GM10248 (cell line): ENCODE data around the gene MAD1L1.

Experiments
- CTCF ChIA-PET: fragments of 300-600 bp; sonication (Branson Sonifier 250); formaldehyde crosslinking; extraction: SDS; loops from one replicate; lab custom pipeline; 2021; ENCODE audit warnings: antibody characterized with exemption; lab: Yijun Ruan, JAX
- POLR2A ChIA-PET: fragments of 350-650 bp; sonication (Branson Sonifier 250); formaldehyde crosslinking; extraction: SDS; loops from one replicate; lab custom pipeline; 2020; ENCODE audit warnings: antibody characterized with exemption; lab: Yijun Ruan, JAX
- DNase-seq: peaks from one replicate; pipeline ENCODE4 v3.0.0; 2012; ENCODE audit errors: extremely low spot score
- CTCF ChIP-seq: IDR thresholded peaks from 2 replicates; pipeline ENCODE4 v1.5.1; 2012; ENCODE audit warnings: mild to moderate bottlenecking, low read depth; ENCODE audit errors: extremely low read depth, missing control alignments, control extremely low read depth

The MAD1L1 gene

DNA sequence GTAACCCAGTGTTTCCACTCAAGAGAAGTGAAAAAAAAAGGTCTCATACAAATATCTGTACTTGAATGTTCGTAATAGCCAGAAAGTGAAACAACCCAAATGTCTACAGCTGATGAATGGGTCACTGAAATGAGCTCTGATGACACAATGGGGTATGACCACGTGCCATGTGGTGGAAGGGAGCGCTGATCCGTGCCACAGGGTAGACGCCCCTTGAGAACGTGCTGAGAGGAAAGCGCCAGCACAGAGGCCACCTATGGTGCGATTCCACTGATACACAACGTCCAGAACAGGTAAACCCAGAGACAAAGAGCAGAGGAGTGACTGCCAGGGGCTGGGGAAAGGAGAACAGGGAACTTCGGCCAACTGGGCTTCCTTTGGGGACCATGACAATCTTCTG, 50.3 kb downstream of the MAD1L1 start:
- peak; percentile 65 for DNase-seq
- POLR2A ChIA-PET, result interaction anchor here (0.6 kb wide), 1 partner anchor 166 kb away, joined by 4 read pairs; no protein-coding TSS in a partner anchor
- TF ChIP-seq CTCF, result no peak
- CTCF ChIA-PET, result interaction anchor here (1.2 to 1.5 kb wide), 3 partner anchors 22 to 111 kb away, joined by 3 read pairs; no protein-coding TSS in a partner anchor

GRCh38 chr7:2181077-2181854, 51.5 kb downstream of the MAD1L1 start:
- no peak for DNase-seq
- TF ChIP-seq CTCF, result no peak
- CTCF ChIA-PET, result interaction anchor here (1.2 to 1.5 kb wide), 5 partner anchors 13 to 110 kb away, joined by 3 to 4 read pairs (median 3); no protein-coding TSS in a partner anchor
- POLR2A ChIA-PET, result interaction anchor here (0.6 kb wide), 1 partner anchor 19 kb away, joined by 3 read pairs; no protein-coding TSS in a partner anchor

DNA sequence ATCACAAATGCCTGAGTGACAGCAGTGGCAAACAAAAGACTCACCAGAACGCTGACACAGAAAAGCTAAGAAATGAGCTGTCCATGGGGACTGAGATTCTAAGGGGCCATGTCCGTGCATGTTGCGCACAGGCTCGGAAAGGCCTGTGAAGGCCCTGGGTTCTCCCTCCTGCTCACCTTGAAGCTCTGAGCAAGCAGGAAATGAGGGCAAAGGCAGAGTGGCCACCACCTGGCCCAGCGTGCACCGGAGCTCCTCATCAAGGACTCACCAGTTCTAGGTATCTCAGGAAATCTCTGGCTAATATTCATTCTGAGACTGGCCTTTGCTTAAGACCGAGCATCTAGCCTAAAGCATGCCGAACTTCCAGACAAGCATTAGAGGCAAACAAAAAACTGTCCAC, 52.7 kb downstream of the MAD1L1 start:
- ChIA-PET POLR2A (no interaction called here), CTCF (interaction anchor here (1.5 kb wide), 1 partner anchor 29 kb away, joined by 4 read pairs; no protein-coding TSS in a partner anchor)
- DNase-seq, result no peak
- no peak for TF ChIP-seq CTCF

- CTCF ChIA-PET, result no interaction called here
- DNase-seq, result no peak
Observed at GRCh38 chr7:2175514-2175913, 57.2 kb downstream of the MAD1L1 start.

DNA sequence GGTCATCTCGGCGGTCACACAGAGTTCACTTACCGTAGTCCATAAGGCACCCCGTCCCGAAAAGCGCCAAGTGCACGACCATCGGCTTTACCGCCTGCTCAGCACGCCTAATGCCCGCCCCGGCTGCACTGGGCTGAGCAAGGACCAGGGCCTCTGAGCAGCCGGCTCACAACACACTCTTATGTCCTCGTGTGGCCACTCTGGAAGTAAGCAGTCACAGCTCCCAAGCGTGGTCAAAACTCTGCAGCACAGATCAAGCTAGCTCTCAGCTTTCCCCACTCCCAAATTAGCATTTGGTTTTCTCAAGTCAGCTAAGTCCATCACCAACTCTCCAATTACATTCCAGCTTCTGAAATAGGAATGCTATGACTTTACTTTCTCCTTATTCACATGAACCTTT, 57.7 kb downstream of the MAD1L1 start:
- ChIA-PET CTCF (no interaction called here), POLR2A (no interaction called here)
- no peak for TF ChIP-seq CTCF
- no peak for DNase-seq

More at GRCh38 chr7:2175514-2175913, 57.2 kb downstream of the MAD1L1 start:
- POLR2A ChIA-PET, result no interaction called here
- TF ChIP-seq CTCF, result no peak

DNA sequence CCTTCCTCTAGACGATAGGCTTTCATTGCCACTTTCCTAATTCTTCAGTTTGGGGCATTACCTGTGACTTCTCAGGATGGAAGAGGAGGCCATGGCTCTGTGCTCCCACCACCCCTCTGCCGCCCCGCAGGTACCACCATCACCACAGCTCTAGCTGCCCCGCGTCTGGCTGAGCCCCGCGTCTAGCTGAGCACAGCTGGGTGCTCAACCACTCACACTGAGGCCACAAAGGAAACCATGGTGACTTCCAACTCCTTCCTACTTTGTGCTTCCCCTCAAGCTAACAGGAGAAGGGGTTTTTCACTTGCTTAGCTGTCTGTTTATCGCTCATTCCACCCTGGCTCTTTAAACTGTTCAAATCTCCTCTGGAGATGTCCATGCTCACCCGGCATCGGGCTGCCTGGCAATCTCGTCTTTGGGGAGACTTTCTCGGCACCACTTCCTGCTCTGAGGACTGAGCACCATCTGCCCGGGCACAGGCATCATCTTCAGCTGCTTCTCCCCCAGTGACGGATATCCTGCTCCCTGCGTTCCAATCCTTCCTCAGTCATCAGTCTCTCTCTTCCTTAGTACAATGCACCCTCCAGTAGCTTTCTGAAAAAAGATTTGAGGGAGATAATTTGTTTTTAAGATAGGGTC, 59.4 kb downstream of the MAD1L1 start:
- ChIA-PET CTCF (interaction anchor here (1.0 to 3.0 kb wide), 2 partner anchors 35 to 51 kb away, joined by 3 to 9 read pairs; no protein-coding TSS in a partner anchor), POLR2A (no interaction called here)
- no peak for DNase-seq
- no peak for TF ChIP-seq CTCF
